Fibroblast of lung (primary cell): ENCODE measurements around the gene FAS. TPM values are rescaled to one million over a fixed set of nuclear protein-coding genes. Genes with fewer than 3 reads are reported as not detected.

Experiments used
- DNase-seq, 2 donors: peaks; one replicate each; pipeline versions ENCODE4 v3.0.0 to v3.0.0-alpha.2; 2010; ENCODE audit warnings: low read depth in 2 of 2
- H2AFZ ChIP-seq: 2 replicates; pipeline ENCODE4 v1.5.1; 2012; ENCODE audit warnings: low read length, control low read depth, inconsistent platforms
- H3K27ac ChIP-seq: 2 replicates; pipeline ENCODE4 v1.5.1; 2011; ENCODE audit warnings: low read length, control low read depth; ENCODE audit not compliant: insufficient read depth
- H3K27me3 ChIP-seq: 2 replicates; pipeline ENCODE4 v1.5.1; 2011; ENCODE audit warnings: mild to moderate bottlenecking, low read length; ENCODE audit not compliant: control insufficient read depth, insufficient read depth
- H3K36me3 ChIP-seq: 2 replicates; pipeline ENCODE4 v1.5.1; 2011; ENCODE audit warnings: low read length; ENCODE audit not compliant: control insufficient read depth, insufficient read depth
- H3K4me1 ChIP-seq: 2 replicates; pipeline ENCODE4 v1.5.1; 2011; ENCODE audit warnings: low read length; ENCODE audit not compliant: control insufficient read depth, insufficient read depth; ENCODE audit errors: extremely low read depth
- H3K4me2 ChIP-seq: 2 replicates; pipeline ENCODE4 v1.5.1; 2011; ENCODE audit warnings: low read length, control low read depth; ENCODE audit not compliant: insufficient read depth; ENCODE audit errors: extremely low read depth
- H3K4me3 ChIP-seq, 4 experiments: fragments of 200-600 bp in 1 of 4; sonication (generic) in 1 of 4; replicated peaks in 1 of 4; 2 replicates each; pipeline ENCODE4 v1.5.1; 2011 to 2016; ENCODE audit warnings: low read length in 4 of 4, low read depth in 3 of 4, mild to moderate bottlenecking in 3 of 4, control low read depth in 2 of 4, inconsistent platforms in 1 of 4, mixed read lengths in 1 of 4; ENCODE audit not compliant: insufficient read depth in 1 of 4; ENCODE audit errors: control extremely low read depth in 1 of 4
- H3K79me2 ChIP-seq: 2 replicates; pipeline ENCODE4 v1.5.1; 2012; ENCODE audit warnings: mild to moderate bottlenecking, low read length, inconsistent platforms; ENCODE audit not compliant: control insufficient read depth, insufficient read depth
- H3K9ac ChIP-seq: 2 replicates; pipeline ENCODE4 v1.5.1; 2011; ENCODE audit warnings: mild to moderate bottlenecking, low read length, control low read depth; ENCODE audit not compliant: insufficient read depth
- H3K9me3 ChIP-seq: 2 replicates; pipeline ENCODE4 v1.5.1; 2012; ENCODE audit warnings: low read depth, low read length; ENCODE audit not compliant: control insufficient read depth, insufficient read depth
- H4K20me1 ChIP-seq: 2 replicates; pipeline ENCODE4 v1.5.1; 2011; ENCODE audit warnings: low read length; ENCODE audit not compliant: control insufficient read depth, insufficient read depth; ENCODE audit errors: extremely low read depth
- EZH2 ChIP-seq: IDR thresholded peaks from 2 replicates; pipeline ENCODE4 v1.5.1; 2012; ENCODE audit warnings: low read length, control low read depth, mild to moderate bottlenecking; ENCODE audit errors: missing control alignments
- polyA plus RNA-seq, 2 donors: library from polyadenylated mRNA; depleted of rRNA in 1 of 2; stranded (reverse) in 1 of 2; unstranded in 1 of 2; fragments of >200 nt; gene quantifications; 2 replicates each; pipeline ENCODE4 v1.2.1, GENCODE V29; 2011 to 2012; ENCODE audit warnings: missing spikeins in 1 of 2
- total RNA-seq: library from RNA; depleted of rRNA; stranded (reverse); fragments of >200 nt; gene quantifications from 2 replicates; pipeline ENCODE4 v1.2.1, GENCODE V29; 2014
- TF ChIP-seq, protein P1 (sequence below), 2 donors: IDR thresholded peaks in 1 of 2; conservative IDR thresholded peaks in 1 of 2; 1 replicate in 1 of 2; 2 replicates in 1 of 2; pipeline ENCODE4 v1.5.1; 2011 to 2012; ENCODE audit warnings: low read length in 2 of 2, control low read depth in 1 of 2, inconsistent platforms in 1 of 2, low read depth in 1 of 2, mild to moderate bottlenecking in 1 of 2

FAS gene
- total and polyA plus RNA-seq, 2 donors (not counting 1 experiment from before 2014, with no cell fraction given), result 77.8 to 124 TPM

DNA sequence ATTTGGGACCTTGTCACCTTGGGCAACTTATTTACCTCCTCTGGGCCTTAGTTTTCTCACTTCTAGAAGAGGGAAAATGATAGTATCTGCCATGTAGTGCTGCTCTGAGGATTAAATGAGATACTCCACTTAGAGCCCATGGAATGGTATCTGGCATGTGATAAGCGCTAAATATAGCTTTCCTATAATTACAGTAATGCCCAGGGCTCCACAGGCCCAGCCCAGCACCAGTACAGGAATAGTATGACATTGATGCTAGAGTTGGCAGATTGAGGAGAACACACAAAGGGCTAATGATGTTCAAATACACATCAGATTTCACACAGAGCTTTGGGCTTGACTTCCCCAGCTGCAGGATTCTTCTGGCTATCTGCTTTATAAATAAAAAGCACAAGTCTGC lies 34.9 kb downstream of the FAS start:
- H3K9me3 ChIP-seq, result no peaks in the 10 kb centered on the region
- DNase-seq, result no peak
- H2AFZ ChIP-seq, result no peak overlapping the region
- no peaks in the 10 kb centered on the region for H3K36me3 ChIP-seq
- H3K9ac ChIP-seq, result no peak overlapping the region
- TF ChIP-seq EZH2, result no peak
- TF ChIP-seq, protein P1, sequence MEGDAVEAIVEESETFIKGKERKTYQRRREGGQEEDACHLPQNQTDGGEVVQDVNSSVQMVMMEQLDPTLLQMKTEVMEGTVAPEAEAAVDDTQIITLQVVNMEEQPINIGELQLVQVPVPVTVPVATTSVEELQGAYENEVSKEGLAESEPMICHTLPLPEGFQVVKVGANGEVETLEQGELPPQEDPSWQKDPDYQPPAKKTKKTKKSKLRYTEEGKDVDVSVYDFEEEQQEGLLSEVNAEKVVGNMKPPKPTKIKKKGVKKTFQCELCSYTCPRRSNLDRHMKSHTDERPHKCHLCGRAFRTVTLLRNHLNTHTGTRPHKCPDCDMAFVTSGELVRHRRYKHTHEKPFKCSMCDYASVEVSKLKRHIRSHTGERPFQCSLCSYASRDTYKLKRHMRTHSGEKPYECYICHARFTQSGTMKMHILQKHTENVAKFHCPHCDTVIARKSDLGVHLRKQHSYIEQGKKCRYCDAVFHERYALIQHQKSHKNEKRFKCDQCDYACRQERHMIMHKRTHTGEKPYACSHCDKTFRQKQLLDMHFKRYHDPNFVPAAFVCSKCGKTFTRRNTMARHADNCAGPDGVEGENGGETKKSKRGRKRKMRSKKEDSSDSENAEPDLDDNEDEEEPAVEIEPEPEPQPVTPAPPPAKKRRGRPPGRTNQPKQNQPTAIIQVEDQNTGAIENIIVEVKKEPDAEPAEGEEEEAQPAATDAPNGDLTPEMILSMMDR (conservative IDR thresholded peaks at IDR 0.05 in 1 of 2, IDR thresholded peaks at IDR 0.05 in 1 of 2; ENCODE audit: low read depth in 1 of 2, low read length in 2 of 2), result no peak
- H3K4me1 ChIP-seq, result no peaks in the 10 kb centered on the region
- no peaks in the 10 kb centered on the region for H4K20me1 ChIP-seq
- no peaks in the 10 kb centered on the region for H3K27me3 ChIP-seq
- H3K27ac ChIP-seq, result no peak overlapping the region
- H3K4me3 ChIP-seq, result no peak overlapping the region
- no peaks in the 10 kb centered on the region for H3K79me2 ChIP-seq
- H3K4me2 ChIP-seq, result no peak overlapping the region

DNA sequence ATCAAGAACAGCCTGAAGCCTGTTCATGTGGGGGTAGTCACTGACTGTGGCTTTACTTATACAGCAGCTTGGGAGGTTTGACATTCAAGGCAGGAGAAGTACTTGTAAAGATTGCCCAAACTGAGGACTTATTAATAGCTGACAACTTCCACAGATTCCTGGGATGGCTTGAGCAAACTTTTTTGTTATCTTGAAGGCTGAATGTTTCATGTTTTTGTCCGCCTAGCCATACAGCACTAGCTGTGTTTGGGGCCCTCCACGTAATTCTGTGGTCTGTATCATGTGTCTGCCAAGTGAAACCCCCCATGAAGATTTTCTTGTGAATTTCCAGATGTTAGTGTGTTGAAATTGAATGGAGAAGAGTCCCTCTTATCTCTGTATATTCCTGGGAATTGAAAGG lies 38.6 kb downstream of the FAS start:
- no peak overlapping the region for H3K27ac ChIP-seq
- H2AFZ ChIP-seq, result no peak overlapping the region
- peak in 1 of 2 donors; percentile 38 for DNase-seq
- no peak overlapping the region for H3K9ac ChIP-seq
- no peak for TF ChIP-seq EZH2
- TF ChIP-seq, protein P1 (conservative IDR thresholded peaks at IDR 0.05 in 1 of 2, IDR thresholded peaks at IDR 0.05 in 1 of 2; ENCODE audit: low read depth in 1 of 2, low read length in 2 of 2), result no peak
- no peak overlapping the region for H3K4me3 ChIP-seq
- no peaks in the 10 kb centered on the region for H4K20me1 ChIP-seq
- H3K36me3 ChIP-seq, result no peaks in the 10 kb centered on the region
- no peaks in the 10 kb centered on the region for H3K9me3 ChIP-seq
- no peaks in the 10 kb centered on the region for H3K27me3 ChIP-seq
- H3K4me1 ChIP-seq, result peaks cover 11% of the 10 kb centered on the region
- no peak overlapping the region for H3K4me2 ChIP-seq
- H3K79me2 ChIP-seq, result no peaks in the 10 kb centered on the region

DNA sequence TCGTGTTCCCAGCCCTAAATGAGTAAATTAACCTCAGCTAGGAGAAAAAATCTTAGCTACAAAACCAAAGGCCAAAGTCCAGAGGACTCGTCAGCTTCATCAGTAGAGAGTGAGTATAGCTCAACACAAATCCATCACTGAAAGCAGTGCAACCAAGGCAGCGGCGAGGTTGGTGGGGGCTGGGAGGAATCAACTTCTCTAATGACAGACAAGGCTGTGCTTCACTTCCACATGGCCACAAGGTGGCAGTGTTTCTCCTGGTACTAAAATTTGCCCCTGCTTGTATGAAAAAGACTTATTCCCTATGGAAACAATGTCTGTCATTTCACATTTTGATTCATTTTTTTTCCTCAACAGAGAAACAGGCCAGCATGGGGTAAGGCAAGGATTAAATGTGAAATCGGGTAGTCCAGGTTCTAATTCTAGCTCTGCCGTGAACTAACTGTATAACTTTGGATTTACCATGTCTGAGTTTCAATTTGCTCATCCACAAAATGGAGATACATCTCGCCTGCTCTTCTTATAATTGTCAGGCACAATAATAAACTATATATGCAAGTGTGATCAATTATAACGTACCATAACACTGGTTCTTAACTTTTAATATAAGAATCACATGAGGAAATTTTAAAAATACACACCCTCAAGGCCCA lies 39.3 kb downstream of the FAS start:
- Histone ChIP-seq H3K4me3 (peak overlapping the region in 1 of 4 experiments; percentile 20), H2AFZ (no peak overlapping the region)
- no peak for TF ChIP-seq EZH2
- TF ChIP-seq, protein P1 (conservative IDR thresholded peaks at IDR 0.05 in 1 of 2, IDR thresholded peaks at IDR 0.05 in 1 of 2; ENCODE audit: low read depth in 1 of 2, low read length in 2 of 2), result peak; percentile 84 to 92

More for the DNA sequence above, 39.3 kb downstream of the FAS start:
- Histone ChIP-seq H3K27ac (no peak overlapping the region), H3K79me2 (no peaks in the 10 kb centered on the region), H3K36me3 (no peaks in the 10 kb centered on the region), H3K4me1 (peaks cover 11% of the 10 kb centered on the region), H3K4me2 (no peak overlapping the region), H3K9me3 (no peaks in the 10 kb centered on the region), H3K9ac (no peak overlapping the region), H4K20me1 (no peaks in the 10 kb centered on the region), H3K27me3 (no peaks in the 10 kb centered on the region)
- peak; percentile 66 to 90 for DNase-seq
